Prostate gland (tissue), 2 donors: Measurements from ENCODE around the gene ARAP3. TPM values are rescaled to one million over a fixed set of nuclear protein-coding genes. Genes with fewer than 3 reads are reported as not detected.

Experiments used
- DNase-seq: peaks from one replicate; pipeline ENCODE4 v3.0.0-alpha.2; 2019; ENCODE audit warnings: low spot score
- H3K27ac ChIP-seq, 2 donors: fragments of 200-600 bp; sonication (generic); 2 replicates each; pipeline ENCODE4 v1.5.1; 2017 to 2019
- H3K27me3 ChIP-seq: fragments of 200-600 bp; sonication (generic); replicated peaks from 2 replicates; pipeline ENCODE4 v1.5.1; 2019; ENCODE audit not compliant: insufficient read depth
- H3K36me3 ChIP-seq, 2 donors: fragments of 200-600 bp; sonication (generic); 1 replicate in 1 of 2; 2 replicates in 1 of 2; pipeline versions ENCODE4 v1.5.1 to v1.8.1; 2017 to 2019
- H3K4me1 ChIP-seq: fragments of 200-600 bp; sonication (generic); replicated peaks from 2 replicates; pipeline ENCODE4 v1.5.1; 2019
- H3K4me3 ChIP-seq, 2 donors: fragments of 200-600 bp; sonication (generic); 2 replicates each; pipeline ENCODE4 v1.5.1; 2017 to 2019
- H3K9me3 ChIP-seq: fragments of 200-600 bp; sonication (generic); 2 replicates; pipeline ENCODE4 v1.5.1; 2017
- POLR2A ChIP-seq: fragments of 450-650 bp; IDR thresholded peaks from one replicate; pipeline ENCODE4 v1.6.1; 2016; ENCODE audit warnings: antibody characterized with exemption, mild to moderate bottlenecking
- POLR2AphosphoS5 ChIP-seq: sonication (generic); formaldehyde crosslinking; IDR thresholded peaks from one replicate; pipeline ENCODE4 v1.6.1; 2017; ENCODE audit warnings: antibody characterized with exemption
- WGBS: methylation state at CpG from one replicate; pipeline ENCODE4 v1.1.5; 2018; 5-methylcytosine and 5-hydroxymethylcytosine counted together
- intact Hi-C: fragments of 100-400 bp; cut with DNase I; formaldehyde crosslinking; loops from one replicate; pipeline ENCODE4 v1.14.2; 2022
- total RNA-seq, 2 donors: library from RNA; depleted of rRNA; stranded (reverse); fragments of >200 nt; gene quantifications; one replicate each; pipeline ENCODE4 v1.1.0, GENCODE V29; 2016
- TF ChIP-seq, protein P1 (sequence below), 4 experiments: fragments of 200-600 bp in 2 of 4; fragments of 450-650 bp in 2 of 4; sonication (generic) in 2 of 4; IDR thresholded peaks; 1 replicate in 3 of 4; 2 replicates in 1 of 4; pipeline ENCODE4 v1.5.1; 2016 to 2019; ENCODE audit warnings: antibody characterized with exemption in 4 of 4, mild to moderate bottlenecking in 2 of 4, moderate library complexity in 2 of 4

Gene ARAP3
- total RNA-seq, 2 donors from 2014 or later: 4.0 to 8.4 TPM

DNA sequence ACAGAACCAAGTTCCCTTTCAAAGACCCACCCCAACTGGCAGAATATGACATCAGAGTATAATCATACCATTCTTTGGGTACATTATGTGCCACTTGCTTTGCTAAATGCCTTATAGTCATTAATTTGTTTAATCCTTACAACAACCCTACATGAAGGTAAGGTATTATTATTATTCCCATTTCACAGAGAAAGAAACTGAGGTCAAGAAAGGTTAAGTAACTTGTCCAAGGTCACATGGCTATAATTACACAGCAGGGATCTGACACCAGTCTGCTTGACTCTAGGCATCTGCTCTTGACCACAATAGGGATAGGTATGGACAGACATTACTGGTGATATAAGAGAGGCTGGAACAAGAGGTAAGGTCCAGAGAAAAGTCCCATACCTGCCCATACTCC lies 32.1 kb downstream of the ARAP3 start:
- DNase-seq: no peak
- Histone ChIP-seq H3K36me3 (no peaks in the 10 kb centered on the region), H3K27me3 (no peaks in the 10 kb centered on the region), H3K9me3 (no peaks in the 10 kb centered on the region), H3K4me1 (peaks cover 5% of the 10 kb centered on the region), H3K4me3 (no peak overlapping the region), H3K27ac (no peak overlapping the region)
- TF ChIP-seq POLR2AphosphoS5 (no peak), POLR2A (no peak)
- intact Hi-C loops: no loop called here

DNA sequence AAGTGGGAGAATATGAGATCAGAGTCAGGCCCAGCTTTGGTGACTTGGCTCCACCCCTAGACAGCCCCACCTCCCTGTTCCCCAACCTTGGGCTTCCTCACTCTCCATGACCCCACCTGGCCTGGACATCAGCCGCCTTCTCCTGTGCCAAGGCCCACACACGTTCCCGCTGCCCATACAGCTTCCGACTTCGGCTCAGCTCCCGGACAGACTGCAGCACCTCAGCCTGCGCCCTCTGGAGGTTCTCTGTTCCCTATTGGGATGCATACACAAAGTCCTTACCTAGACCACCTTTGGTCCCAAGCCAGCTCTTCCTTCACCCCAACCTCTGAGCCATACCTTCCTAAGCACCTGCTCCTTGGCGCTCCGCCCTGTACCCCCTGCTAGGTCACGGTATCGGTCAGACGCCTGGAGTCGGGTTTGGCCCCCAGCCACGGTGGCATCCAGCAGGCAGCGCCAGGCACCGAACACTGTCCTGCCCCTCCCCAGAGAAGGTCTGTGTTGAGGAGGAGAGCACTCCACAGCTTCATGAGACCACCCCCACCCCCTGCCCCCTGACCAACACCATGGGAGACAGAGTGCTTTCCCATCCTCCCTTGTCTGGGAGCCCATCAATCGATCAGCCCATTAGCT lies 32.9 kb downstream of the ARAP3 start:
- Histone ChIP-seq H3K4me1 (peaks cover 5% of the 10 kb centered on the region), H3K27me3 (no peaks in the 10 kb centered on the region), H3K9me3 (no peaks in the 10 kb centered on the region), H3K4me3 (no peak overlapping the region), H3K27ac (no peak overlapping the region), H3K36me3 (no peaks in the 10 kb centered on the region)
- WGBS: 92% methylated on average over 17 of the region's 17 CpGs
- DNase-seq: no peak
- TF ChIP-seq, protein P1, sequence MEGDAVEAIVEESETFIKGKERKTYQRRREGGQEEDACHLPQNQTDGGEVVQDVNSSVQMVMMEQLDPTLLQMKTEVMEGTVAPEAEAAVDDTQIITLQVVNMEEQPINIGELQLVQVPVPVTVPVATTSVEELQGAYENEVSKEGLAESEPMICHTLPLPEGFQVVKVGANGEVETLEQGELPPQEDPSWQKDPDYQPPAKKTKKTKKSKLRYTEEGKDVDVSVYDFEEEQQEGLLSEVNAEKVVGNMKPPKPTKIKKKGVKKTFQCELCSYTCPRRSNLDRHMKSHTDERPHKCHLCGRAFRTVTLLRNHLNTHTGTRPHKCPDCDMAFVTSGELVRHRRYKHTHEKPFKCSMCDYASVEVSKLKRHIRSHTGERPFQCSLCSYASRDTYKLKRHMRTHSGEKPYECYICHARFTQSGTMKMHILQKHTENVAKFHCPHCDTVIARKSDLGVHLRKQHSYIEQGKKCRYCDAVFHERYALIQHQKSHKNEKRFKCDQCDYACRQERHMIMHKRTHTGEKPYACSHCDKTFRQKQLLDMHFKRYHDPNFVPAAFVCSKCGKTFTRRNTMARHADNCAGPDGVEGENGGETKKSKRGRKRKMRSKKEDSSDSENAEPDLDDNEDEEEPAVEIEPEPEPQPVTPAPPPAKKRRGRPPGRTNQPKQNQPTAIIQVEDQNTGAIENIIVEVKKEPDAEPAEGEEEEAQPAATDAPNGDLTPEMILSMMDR (IDR thresholded peaks at IDR 0.05): no peak
- TF ChIP-seq POLR2AphosphoS5: no peak
- no peak for TF ChIP-seq POLR2A
- intact Hi-C loops: no loop called here

GRCh38 chr5:141647851-141648250 lies 34.2 kb downstream of the ARAP3 start:
- Histone ChIP-seq H3K27ac (no peak overlapping the region), H3K4me3 (no peak overlapping the region), H3K4me1 (peaks cover 5% of the 10 kb centered on the region), H3K27me3 (no peaks in the 10 kb centered on the region), H3K36me3 (no peaks in the 10 kb centered on the region), H3K9me3 (no peaks in the 10 kb centered on the region)
- WGBS: 90% methylated on average over 3 of the region's 3 CpGs
- DNase-seq: no peak
- intact Hi-C loops: no loop called here
- TF ChIP-seq POLR2AphosphoS5: no peak

DNA sequence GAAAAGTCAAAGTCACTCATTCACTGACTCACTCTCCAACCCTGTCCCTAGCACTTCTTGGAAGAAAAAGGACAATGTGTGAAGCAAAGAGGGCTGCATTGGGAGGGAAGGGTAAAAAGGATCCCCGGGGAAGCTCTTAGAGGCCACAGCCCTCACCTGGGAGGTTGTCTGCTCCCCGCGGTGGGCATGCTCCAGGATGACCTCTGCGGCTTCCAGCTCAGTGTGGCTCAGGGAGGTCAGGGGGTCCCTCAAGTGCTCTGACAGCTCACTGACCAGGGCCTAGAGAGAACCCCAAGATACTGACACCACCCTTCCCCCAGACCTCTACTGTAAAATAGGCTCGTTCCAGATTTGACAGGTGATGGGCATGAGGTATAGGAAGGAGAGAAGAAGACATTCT lies 34.8 kb downstream of the ARAP3 start:
- DNase-seq: no peak
- WGBS: 90% methylated on average over 5 of the region's 5 CpGs
- TF ChIP-seq POLR2A (no peak), POLR2AphosphoS5 (no peak)
- TF ChIP-seq, protein P1 (IDR thresholded peaks at IDR 0.05): no peak
- no peak overlapping the region for H3K27ac ChIP-seq
- no peaks in the 10 kb centered on the region for H3K36me3 ChIP-seq
- H3K27me3 ChIP-seq: no peaks in the 10 kb centered on the region
- no peaks in the 10 kb centered on the region for H3K9me3 ChIP-seq
- intact Hi-C loops: no loop called here
- no peak overlapping the region for H3K4me3 ChIP-seq
- H3K4me1 ChIP-seq: peaks cover 5% of the 10 kb centered on the region

GRCh38 chr5:141646026-141646425 lies 36.0 kb downstream of the ARAP3 start:
- WGBS: 90% methylated on average over 6 of the region's 6 CpGs
- no peak for TF ChIP-seq POLR2AphosphoS5
- TF ChIP-seq, protein P1 (IDR thresholded peaks at IDR 0.05): no peak
- TF ChIP-seq POLR2A: no peak
- no peaks in the 10 kb centered on the region for H3K36me3 ChIP-seq

DNA sequence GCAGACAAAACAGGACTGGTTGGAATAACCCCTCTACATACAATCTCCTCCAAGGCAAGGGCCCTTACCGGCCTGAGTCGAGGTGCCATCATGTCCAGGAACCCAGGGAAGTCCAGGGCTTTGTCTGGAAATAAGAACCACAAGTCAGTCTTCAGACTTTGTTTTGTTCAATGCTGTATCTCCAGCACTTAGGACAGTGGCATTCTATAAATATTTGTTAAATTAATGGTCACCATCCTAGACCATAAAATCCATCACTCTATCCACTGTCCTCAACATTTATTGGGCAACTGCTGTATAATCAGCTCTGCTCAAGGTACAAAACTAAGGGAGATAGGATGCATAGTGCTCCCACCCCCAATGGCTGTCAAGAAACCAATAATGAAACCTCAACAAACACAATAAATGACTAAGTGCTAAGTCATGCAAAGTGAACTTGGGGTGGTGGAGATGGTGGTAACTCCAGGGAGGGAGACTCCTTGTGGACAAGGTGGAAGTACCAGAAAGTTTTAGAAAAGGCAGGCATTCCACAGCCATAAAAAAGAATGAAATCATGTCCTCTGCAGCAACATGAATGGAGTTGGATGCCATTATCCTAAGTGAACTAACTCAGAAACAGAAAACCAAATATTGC lies 40.3 kb downstream of the ARAP3 start:
- 93% methylated on average over 2 of the region's 2 CpGs for WGBS
- TF ChIP-seq POLR2AphosphoS5: no peak
- no peak for TF ChIP-seq POLR2A
- TF ChIP-seq, protein P1 (IDR thresholded peaks at IDR 0.05): peak in 1 of 4 experiments; percentile 12
- H3K4me3 ChIP-seq: no peak overlapping the region
- H3K4me1 ChIP-seq: no peaks in the 10 kb centered on the region
- no peak overlapping the region for H3K27ac ChIP-seq
- DNase-seq: no peak
- intact Hi-C loops: no loop called here
- H3K36me3 ChIP-seq: no peaks in the 10 kb centered on the region
- H3K27me3 ChIP-seq: no peaks in the 10 kb centered on the region
- no peaks in the 10 kb centered on the region for H3K9me3 ChIP-seq

More at GRCh38 chr5:141646026-141646425, 36.0 kb downstream of the ARAP3 start:
- no peaks in the 10 kb centered on the region for H3K27me3 ChIP-seq
- no peaks in the 10 kb centered on the region for H3K9me3 ChIP-seq
- DNase-seq: no peak
- no peak overlapping the region for H3K27ac ChIP-seq
- no peak overlapping the region for H3K4me3 ChIP-seq
- intact Hi-C loops: no loop called here
- H3K4me1 ChIP-seq: peaks cover 5% of the 10 kb centered on the region
